Endothelial cell of umbilical vein (primary cell): Measurements from ENCODE around the gene SORCS3.

Experiments used
- EZH2 ChIP-seq: IDR thresholded peaks from 2 replicates; pipeline ENCODE4 v1.6.1; 2012; ENCODE audit warnings: borderline replicate concordance, low read depth, mild to moderate bottlenecking, moderate library complexity, low read length, inconsistent platforms; ENCODE audit not compliant: severe bottlenecking
- JUN ChIP-seq: IDR thresholded peaks from 2 replicates; pipeline ENCODE4 v1.6.1; 2011; ENCODE audit warnings: borderline replicate concordance, low read depth; ENCODE audit not compliant: insufficient read length, insufficient read depth
- MYC ChIP-seq: IDR thresholded peaks from one replicate; pipeline ENCODE4 v1.6.1; 2011; ENCODE audit warnings: mild to moderate bottlenecking, low read depth, low read length
- POLR2A ChIP-seq: IDR thresholded peaks from 2 replicates; pipeline ENCODE4 v1.6.1; 2012; ENCODE audit warnings: low read depth, mild to moderate bottlenecking, control low read depth, low read length
- POLR2AphosphoS5 ChIP-seq: IDR thresholded peaks from 2 replicates; pipeline ENCODE4 v1.6.1; 2012; ENCODE audit warnings: low read depth, mild to moderate bottlenecking, control low read depth, low read length, moderate library complexity; ENCODE audit not compliant: insufficient read depth
- TF ChIP-seq, protein P1 (sequence below): IDR thresholded peaks from 2 replicates; pipeline ENCODE4 v1.6.1; 2011; ENCODE audit not compliant: insufficient read depth, insufficient read length
- TF ChIP-seq, protein P2 (sequence below), 2 donors: IDR thresholded peaks; 1 replicate in 1 of 2; 2 replicates in 1 of 2; pipeline ENCODE4 v1.5.1; 2011; ENCODE audit warnings: low read length in 2 of 2, mild to moderate bottlenecking in 2 of 2, moderate library complexity in 2 of 2, control low read depth in 1 of 2, inconsistent platforms in 1 of 2, low read depth in 1 of 2; ENCODE audit not compliant: insufficient read depth in 1 of 2; ENCODE audit errors: extremely low read depth in 1 of 2

DNA sequence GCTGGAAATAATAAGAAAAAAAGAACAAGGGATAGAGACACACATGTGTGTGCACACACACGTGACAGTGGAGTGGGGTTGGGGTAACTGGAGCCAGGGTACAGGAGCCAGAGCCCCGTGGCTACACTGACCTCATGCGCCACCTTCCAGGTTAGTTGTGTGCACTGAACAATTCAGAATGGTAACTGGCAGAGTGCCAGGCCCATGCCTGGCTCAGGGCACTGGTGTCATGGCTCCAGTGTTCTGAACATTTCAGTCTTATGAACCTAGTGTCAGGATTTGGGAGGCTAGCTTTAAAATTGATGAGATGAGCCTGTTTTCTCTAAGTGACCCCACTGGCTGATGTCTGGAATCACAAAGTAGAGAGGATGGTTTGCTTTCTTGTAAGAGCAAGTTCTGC, 269.6 kb downstream of the SORCS3 start:
- TF ChIP-seq, protein P1, sequence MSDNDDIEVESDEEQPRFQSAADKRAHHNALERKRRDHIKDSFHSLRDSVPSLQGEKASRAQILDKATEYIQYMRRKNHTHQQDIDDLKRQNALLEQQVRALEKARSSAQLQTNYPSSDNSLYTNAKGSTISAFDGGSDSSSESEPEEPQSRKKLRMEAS, result no peak
- TF ChIP-seq EZH2 (no peak), POLR2A (no peak), JUN (no peak), MYC (no peak), POLR2AphosphoS5 (no peak)
- TF ChIP-seq, protein P2, sequence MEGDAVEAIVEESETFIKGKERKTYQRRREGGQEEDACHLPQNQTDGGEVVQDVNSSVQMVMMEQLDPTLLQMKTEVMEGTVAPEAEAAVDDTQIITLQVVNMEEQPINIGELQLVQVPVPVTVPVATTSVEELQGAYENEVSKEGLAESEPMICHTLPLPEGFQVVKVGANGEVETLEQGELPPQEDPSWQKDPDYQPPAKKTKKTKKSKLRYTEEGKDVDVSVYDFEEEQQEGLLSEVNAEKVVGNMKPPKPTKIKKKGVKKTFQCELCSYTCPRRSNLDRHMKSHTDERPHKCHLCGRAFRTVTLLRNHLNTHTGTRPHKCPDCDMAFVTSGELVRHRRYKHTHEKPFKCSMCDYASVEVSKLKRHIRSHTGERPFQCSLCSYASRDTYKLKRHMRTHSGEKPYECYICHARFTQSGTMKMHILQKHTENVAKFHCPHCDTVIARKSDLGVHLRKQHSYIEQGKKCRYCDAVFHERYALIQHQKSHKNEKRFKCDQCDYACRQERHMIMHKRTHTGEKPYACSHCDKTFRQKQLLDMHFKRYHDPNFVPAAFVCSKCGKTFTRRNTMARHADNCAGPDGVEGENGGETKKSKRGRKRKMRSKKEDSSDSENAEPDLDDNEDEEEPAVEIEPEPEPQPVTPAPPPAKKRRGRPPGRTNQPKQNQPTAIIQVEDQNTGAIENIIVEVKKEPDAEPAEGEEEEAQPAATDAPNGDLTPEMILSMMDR (IDR thresholded peaks at IDR 0.05; ENCODE audit: extremely low read depth in 1 of 2, insufficient read depth in 1 of 2, low read depth in 1 of 2, low read length in 2 of 2), result no peak
